GM12878 (cell line): ENCODE measurements around the gene SCGB1C2. TPM values are rescaled to one million over a fixed set of nuclear protein-coding genes. Genes with fewer than 3 reads are reported as not detected.

Experiments
- ATAC-seq: fragments of 200-7000 bp; cut with Tn5 transposase; 3 replicates; pipeline ENCODE4 v1.9.1; 2020; ENCODE audit warnings: mild to moderate bottlenecking, moderate library complexity
- BruUV-seq: library from RNA; stranded (reverse); fragments of 400-500 nt; replicated peaks from 2 replicates; lab custom pipeline; 2021; lab: Mats Ljungman, UMichigan
- CTCF ChIA-PET: fragments of 300-600 bp; sonication (Branson Sonifier 250); formaldehyde crosslinking; extraction: SDS; loops from one replicate; lab custom pipeline; 2021; ENCODE audit warnings: inconsistent platforms; lab: Yijun Ruan, JAX
- POLR2A ChIA-PET: fragments of 350-600 bp; formaldehyde crosslinking; extraction: SDS; loops from one replicate; lab custom pipeline; 2021; ENCODE audit warnings: inconsistent platforms; lab: Charles Lee
- RAD21 ChIA-PET: fragments of 300-600 bp; sonication (Branson Sonifier 250); formaldehyde crosslinking; loops from one replicate; lab custom pipeline; 2023; ENCODE audit warnings: antibody characterized with exemption; ENCODE audit not compliant: unreplicated experiment; lab: Charles Lee
- SMC1A ChIA-PET: fragments of 300-600 bp; sonication (Branson Sonifier 250); formaldehyde crosslinking; loops from one replicate; lab custom pipeline; 2023; ENCODE audit not compliant: unreplicated experiment, uncharacterized antibody; lab: Charles Lee
- DNase-seq: peaks from one replicate; pipeline ENCODE4 v3.0.0-alpha.2; 2011; ENCODE audit warnings: low read depth, low spot score
- FAIRE-seq: peaks from 3 replicates; lab custom pipeline; 2011; peaks lifted over from hg19 to GRCh38; lab: Jason Lieb, UNC
- H2AFZ ChIP-seq: 2 replicates; pipeline ENCODE4 v1.6.0; 2011; ENCODE audit warnings: low read depth, low read length, control low read depth; ENCODE audit not compliant: control insufficient read depth
- H3K27ac ChIP-seq: 2 replicates; pipeline ENCODE4 v1.5.1; 2011; ENCODE audit warnings: control low read depth; ENCODE audit not compliant: control insufficient read depth, insufficient read depth
- H3K27me3 ChIP-seq, 2 experiments: replicated peaks in 1 of 2; 2 replicates each; pipeline versions ENCODE4 v1.6.0 to v1.6.1; 2011; ENCODE audit warnings: low read length in 1 of 2; ENCODE audit not compliant: control insufficient read depth in 2 of 2, insufficient read depth in 2 of 2
- H3K36me3 ChIP-seq, 2 experiments: 2 replicates each; pipeline ENCODE4 v1.5.1; 2011; ENCODE audit warnings: low read length in 1 of 2; ENCODE audit not compliant: control insufficient read depth in 2 of 2, insufficient read depth in 2 of 2
- H3K4me1 ChIP-seq: 2 replicates; pipeline ENCODE4 v1.6.1; 2011; ENCODE audit warnings: mild to moderate bottlenecking, low read length, moderate library complexity, mixed read lengths; ENCODE audit not compliant: control insufficient read depth, insufficient read depth
- H3K4me2 ChIP-seq: 2 replicates; pipeline ENCODE4 v1.6.0; 2011; ENCODE audit warnings: control low read depth; ENCODE audit not compliant: control insufficient read depth, insufficient read depth
- H3K4me3 ChIP-seq: fragments of 200-600 bp; sonication (generic); 2 replicates; pipeline ENCODE4 v1.5.1; 2016
- H3K79me2 ChIP-seq: 2 replicates; pipeline ENCODE4 v1.6.0; 2011; ENCODE audit warnings: low read length; ENCODE audit not compliant: control insufficient read depth, insufficient read depth
- H3K9ac ChIP-seq: 2 replicates; pipeline ENCODE4 v1.8.0; 2011; ENCODE audit warnings: low read length, control low read depth, mixed read lengths; ENCODE audit not compliant: control insufficient read depth, insufficient read depth
- H3K9me3 ChIP-seq: replicated peaks from 3 replicates; pipeline ENCODE4 v1.5.1; 2011; ENCODE audit warnings: mild to moderate bottlenecking, low read length; ENCODE audit not compliant: control insufficient read depth, insufficient read depth
- H4K20me1 ChIP-seq: 2 replicates; pipeline ENCODE4 v1.6.0; 2011; ENCODE audit not compliant: control insufficient read depth, insufficient read depth
- ETV6 ChIP-seq, 2 experiments: fragments of 450-650 bp in 1 of 2; IDR thresholded peaks in 1 of 2; conservative IDR thresholded peaks in 1 of 2; 2 replicates each; pipeline ENCODE4 v1.6.1; 2014; ENCODE audit warnings: antibody characterized with exemption in 1 of 2, borderline replicate concordance in 1 of 2, low read depth in 1 of 2, mild to moderate bottlenecking in 1 of 2, moderate library complexity in 1 of 2
- GABPA ChIP-seq: IDR thresholded peaks from 2 replicates; pipeline ENCODE4 v1.6.1; 2014; ENCODE audit warnings: antibody characterized with exemption, low read depth, mild to moderate bottlenecking, inconsistent platforms
- JUNB ChIP-seq: IDR thresholded peaks from 2 replicates; pipeline ENCODE4 v1.6.1; 2016; ENCODE audit warnings: antibody characterized with exemption, mild to moderate bottlenecking
- NR2C1 ChIP-seq: fragments of 450-650 bp; IDR thresholded peaks from 2 replicates; pipeline ENCODE4 v1.6.1; 2017; ENCODE audit warnings: antibody characterized with exemption, mild to moderate bottlenecking, moderate library complexity
- WRNIP1 ChIP-seq: IDR thresholded peaks from 2 replicates; pipeline ENCODE4 v1.6.1; 2011; ENCODE audit warnings: low read depth, low read length, improper control_type of control experiment, borderline replicate concordance
- WGBS: methylation state at CpG from one replicate; pipeline ENCODE4 v1.1.6; 2016; ENCODE audit warnings: low lambda C conversion rate; ENCODE audit not compliant: insufficient replicate concordance, insufficient coverage; ENCODE audit errors: missing lambda C conversion rate; 5-methylcytosine and 5-hydroxymethylcytosine counted together
- in situ Hi-C: fragments of 300-500 bp; cut with MboI; formaldehyde crosslinking; loops from 9 replicates; pipeline ENCODE4 v1.14.3; 2018; ENCODE audit warnings: mixed read lengths
- intact Hi-C: fragments of 100-400 bp; cut with micrococcal nuclease; formaldehyde crosslinking; loops from one replicate; pipeline ENCODE4 v1.14.2; 2022; ENCODE audit not compliant: unreplicated experiment
- polyA plus RNA-seq, 11 experiments: library from polyadenylated mRNA; depleted of rRNA in 4 of 11; unstranded in 6 of 11; stranded (reverse) in 5 of 11; fragments of >200 nt; fragmentation: Nextera tagmentation in 4 of 11; fragmentation: Illumina TruSeq in 1 of 11; extraction: Ambion mirVana in 4 of 11; extraction: Trizol in 1 of 11; gene quantifications; 1 replicate in 1 of 11; 2 replicates in 10 of 11; pipeline versions ENCODE4 v1.2.1 to v1.2.3, GENCODE V29; 2011 to 2016; ENCODE audit warnings: inconsistent platforms in 2 of 11, missing spikeins in 2 of 11, low read depth in 1 of 11
- total RNA-seq, 4 experiments: library from RNA; depleted of rRNA in 3 of 4; stranded (reverse); fragments of >200 nt in 3 of 4; fragmentation: Illumina TruSeq in 1 of 4; extraction: Trizol in 1 of 4; gene quantifications; 2 replicates each; pipeline versions ENCODE4 v1.2.1 to v1.2.3, GENCODE V29; 2013 to 2021
- TF ChIP-seq, protein P1 (sequence below): fragments of 450-650 bp; formaldehyde crosslinking; IDR thresholded peaks from 2 replicates; pipeline ENCODE4 v1.5.0; 2022; ENCODE audit warnings: mild to moderate bottlenecking, missing genetic modification characterization

The SCGB1C2 gene
- total and polyA plus RNA-seq, 10 of the 15 experiments (the other 5 are each of a cell fraction or from before 2014, with no cell fraction given): not detected

DNA sequence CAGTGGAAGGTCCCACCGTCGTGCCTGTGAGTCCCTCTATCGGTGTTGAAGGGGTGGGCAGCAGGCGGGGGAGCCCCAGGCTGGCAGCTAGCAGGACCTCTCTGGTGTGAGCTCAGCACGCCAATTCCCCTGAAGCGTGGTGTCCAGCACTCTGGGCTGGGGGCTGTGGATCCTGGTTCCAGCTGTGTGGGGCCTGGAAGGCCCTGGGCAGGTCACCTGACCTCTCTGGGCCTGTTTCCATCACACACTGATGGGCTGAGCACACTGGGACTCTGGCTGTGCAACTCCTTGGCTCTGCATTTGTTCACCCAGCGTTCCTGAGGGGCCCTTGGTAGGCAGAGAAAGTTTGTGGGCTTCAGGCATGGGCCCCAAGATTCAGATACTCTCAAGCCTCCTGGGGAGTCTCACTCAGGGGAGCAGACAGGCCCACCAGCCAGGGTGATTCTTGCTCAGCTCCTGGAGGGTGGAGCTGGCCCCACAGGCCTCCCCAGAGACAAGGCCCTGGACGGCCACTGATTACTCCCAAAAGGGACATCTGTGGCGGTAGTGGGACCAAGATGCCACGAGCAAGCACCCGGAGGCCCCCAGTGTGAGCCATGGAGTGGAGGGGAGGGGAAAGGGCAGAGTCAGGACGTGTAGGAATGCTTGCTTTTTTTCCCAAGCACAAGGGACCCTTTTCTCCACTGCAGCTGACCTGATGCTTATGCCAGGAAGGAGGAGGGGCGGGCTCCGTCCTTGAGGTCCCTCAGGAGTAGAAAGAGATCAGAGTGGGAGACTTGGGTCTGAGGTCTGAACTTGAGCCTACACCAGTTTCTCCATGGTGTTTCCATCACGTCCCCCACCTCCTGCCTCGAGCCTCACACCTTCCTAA is 8.5 kb downstream of the SCGB1C2 start:
- H3K79me2 ChIP-seq: no peaks in the 10 kb centered on the region
- intact Hi-C loops (no loop called here), in situ Hi-C loops (no loop called here)
- ChIA-PET SMC1A (no interaction called here), POLR2A (no interaction called here), CTCF (no interaction called here), RAD21 (interaction anchor here (1.5 kb wide), 1 partner anchor 266 kb away, joined by 3 read pairs; no protein-coding TSS in a partner anchor)
- TF ChIP-seq GABPA (no peak), ETV6 (conservative IDR thresholded peaks at IDR 0.05 in 1 of 2, IDR thresholded peaks at IDR 0.05 in 1 of 2; ENCODE audit: borderline replicate concordance in 1 of 2, low read depth in 1 of 2) (no peak), WRNIP1 (no peak), NR2C1 (no peak), JUNB (no peak)
- TF ChIP-seq, protein P1, sequence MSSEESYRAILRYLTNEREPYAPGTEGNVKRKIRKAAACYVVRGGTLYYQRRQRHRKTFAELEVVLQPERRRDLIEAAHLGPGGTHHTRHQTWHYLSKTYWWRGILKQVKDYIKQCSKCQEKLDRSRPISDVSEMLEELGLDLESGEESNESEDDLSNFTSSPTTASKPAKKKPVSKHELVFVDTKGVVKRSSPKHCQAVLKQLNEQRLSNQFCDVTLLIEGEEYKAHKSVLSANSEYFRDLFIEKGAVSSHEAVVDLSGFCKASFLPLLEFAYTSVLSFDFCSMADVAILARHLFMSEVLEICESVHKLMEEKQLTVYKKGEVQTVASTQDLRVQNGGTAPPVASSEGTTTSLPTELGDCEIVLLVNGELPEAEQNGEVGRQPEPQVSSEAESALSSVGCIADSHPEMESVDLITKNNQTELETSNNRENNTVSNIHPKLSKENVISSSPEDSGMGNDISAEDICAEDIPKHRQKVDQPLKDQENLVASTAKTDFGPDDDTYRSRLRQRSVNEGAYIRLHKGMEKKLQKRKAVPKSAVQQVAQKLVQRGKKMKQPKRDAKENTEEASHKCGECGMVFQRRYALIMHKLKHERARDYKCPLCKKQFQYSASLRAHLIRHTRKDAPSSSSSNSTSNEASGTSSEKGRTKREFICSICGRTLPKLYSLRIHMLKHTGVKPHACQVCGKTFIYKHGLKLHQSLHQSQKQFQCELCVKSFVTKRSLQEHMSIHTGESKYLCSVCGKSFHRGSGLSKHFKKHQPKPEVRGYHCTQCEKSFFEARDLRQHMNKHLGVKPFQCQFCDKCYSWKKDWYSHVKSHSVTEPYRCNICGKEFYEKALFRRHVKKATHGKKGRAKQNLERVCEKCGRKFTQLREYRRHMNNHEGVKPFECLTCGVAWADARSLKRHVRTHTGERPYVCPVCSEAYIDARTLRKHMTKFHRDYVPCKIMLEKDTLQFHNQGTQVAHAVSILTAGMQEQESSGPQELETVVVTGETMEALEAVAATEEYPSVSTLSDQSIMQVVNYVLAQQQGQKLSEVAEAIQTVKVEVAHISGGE (CRISPR knock-in tag): no peak
- H3K9ac ChIP-seq: no peak overlapping the region
- FAIRE-seq (no peak), ATAC-seq (no peak), DNase-seq (no peak)
- H3K4me3 ChIP-seq: no peak overlapping the region
- no peaks in the 10 kb centered on the region for H3K9me3 ChIP-seq
- no peaks in the 10 kb centered on the region for H3K4me1 ChIP-seq
- no peak overlapping the region for H2AFZ ChIP-seq
- WGBS: 25% methylated on average over 15 of the region's 16 CpGs
- H4K20me1 ChIP-seq: no peaks in the 10 kb centered on the region
- no peaks in the 10 kb centered on the region for H3K27me3 ChIP-seq
- no TSS peak for BruUV-seq
- no peak overlapping the region for H3K4me2 ChIP-seq
- no peak overlapping the region for H3K27ac ChIP-seq
- H3K36me3 ChIP-seq: no peaks in the 10 kb centered on the region
